PC-9 (cell line): ENCODE data around the gene TPM2.

ENCODE experiments used
- CTCF ChIP-seq: fragments of 200-600 bp; sonication (generic); conservative IDR thresholded peaks from 2 replicates; pipeline ENCODE4 v1.6.1; 2017; ENCODE audit warnings: mixed run types, antibody characterized with exemption, mild to moderate bottlenecking, moderate library complexity
- EZH2 ChIP-seq: fragments of 200-600 bp; sonication (generic); IDR thresholded peaks from 2 replicates; pipeline ENCODE4 v1.8.0; 2017; ENCODE audit warnings: antibody characterized with exemption, low read depth

- TF ChIP-seq CTCF = no peak
- TF ChIP-seq EZH2 = no peak
Observed at GRCh38 chr9:35732185-35732799, 42.6 kb upstream of the TPM2 start, which contains the start of the genes CREB3 and TLN1.
